ENCODE data around the gene KRTAP10-6.

GRCh38 chr21:44636209-44637017 lies 44.1 kb upstream of the KRTAP10-6 start:
- TF ChIP-seq CTBP1 (IDR thresholded peaks at IDR 0.05; ENCODE audit: borderline replicate concordance) (no peak), BHLHE40 (IDR thresholded peaks at IDR 0.05; ENCODE audit: borderline replicate concordance) (no peak), ZNF384 (IDR thresholded peaks at IDR 0.05) (no peak), FOXM1 (IDR thresholded peaks at IDR 0.05; ENCODE audit: borderline replicate concordance) (no peak), PKNOX1 (IDR thresholded peaks at IDR 0.05) (no peak), ELF4 (IDR thresholded peaks at IDR 0.05) (no peak), LEF1 (IDR thresholded peaks at IDR 0.05; ENCODE audit: borderline replicate concordance) (no peak)
